ENCODE results near the gene CMTM8.
A peak's percentile ranks its signal among the peaks of the same experiment; 100 is the strongest.

The CMTM8 gene

GRCh38 chr3:32340611-32341365, 102.3 kb downstream of the CMTM8 start:
- no peak for DNase-seq

- DNase-seq: no peak
Measured at GRCh38 chr3:32347343-32348125, 109.1 kb downstream of the CMTM8 start.

GRCh38 chr3:32349184-32349583, 110.7 kb downstream of the CMTM8 start:
- DNase-seq: no peak

GRCh38 chr3:32352563-32352962, 114.1 kb downstream of the CMTM8 start:
- no peak for DNase-seq

GRCh38 chr3:32353351-32353750, 114.9 kb downstream of the CMTM8 start:
- no peak for DNase-seq

- DNase-seq: no peak
Measured at GRCh38 chr3:32354362-32354778, 115.9 kb downstream of the CMTM8 start.

- no peak for DNase-seq
Measured at GRCh38 chr3:32355751-32356291, 117.3 kb downstream of the CMTM8 start.

- no peak for DNase-seq
Measured at GRCh38 chr3:32359766-32360492, 121.4 kb downstream of the CMTM8 start.

- DNase-seq: no peak
Measured at GRCh38 chr3:32360493-32360827, 122.0 kb downstream of the CMTM8 start.

- no peak for DNase-seq
Measured at GRCh38 chr3:32366638-32367397, 128.3 kb downstream of the CMTM8 start.

- no peak for DNase-seq
Measured at GRCh38 chr3:32367442-32367841, 129.0 kb downstream of the CMTM8 start.

GRCh38 chr3:32371461-32372212, 133.2 kb downstream of the CMTM8 start:
- no peak for DNase-seq

GRCh38 chr3:32372213-32372490, 133.7 kb downstream of the CMTM8 start:
- no peak for DNase-seq

GRCh38 chr3:32373276-32373675, 134.8 kb downstream of the CMTM8 start:
- DNase-seq: no peak

GRCh38 chr3:32373844-32374243, 135.4 kb downstream of the CMTM8 start:
- DNase-seq: no peak

- peak; percentile 41 for DNase-seq
Measured at GRCh38 chr3:32374788-32375595, 136.5 kb downstream of the CMTM8 start.

- DNase-seq: no peak
Measured at GRCh38 chr3:32375596-32375930, 137.1 kb downstream of the CMTM8 start.

- no peak for DNase-seq
Measured at GRCh38 chr3:32376115-32376514, 137.6 kb downstream of the CMTM8 start.

- DNase-seq: no peak
Measured at GRCh38 chr3:32379831-32380500, 141.5 kb downstream of the CMTM8 start.

GRCh38 chr3:32381922-32382321, 143.4 kb downstream of the CMTM8 start:
- no peak for DNase-seq

Measured in stimulated activated naive CD4-positive, alpha-beta T cell treated with Interleukin-2 at 50 U/mL for 16 hours (primary cell).